HEK293 (cell line): ENCODE data around the gene BCL6.

Experiments used
- CTCF ChIA-PET: fragments of 350-600 bp; formaldehyde crosslinking; extraction: SDS; loops from one replicate; lab custom pipeline; 2021; ENCODE audit warnings: antibody characterized with exemption; lab: Yijun Ruan, JAX
- POLR2A ChIA-PET: fragments of 300-600 bp; formaldehyde crosslinking; extraction: SDS; loops from one replicate; lab custom pipeline; 2020; ENCODE audit warnings: antibody characterized with exemption, inconsistent platforms; lab: Yijun Ruan, JAX
- H3K27ac ChIP-seq: fragments of 200-500 bp; sonication (Bioruptor generic); 2 replicates; pipeline ENCODE4 v1.5.1; 2014; ENCODE audit warnings: low read depth, low read length, control low read depth, inconsistent platforms; ENCODE audit errors: extremely low read depth
- H3K36me3 ChIP-seq, 2 experiments: fragments of 200-500 bp in 1 of 2; sonication (Bioruptor generic) in 1 of 2; 1 replicate in 1 of 2; 2 replicates in 1 of 2; pipeline ENCODE4 v1.5.1; 2014 to 2017; ENCODE audit warnings: inconsistent platforms in 2 of 2, low read length in 2 of 2; ENCODE audit not compliant: control insufficient read depth in 2 of 2, insufficient read depth in 1 of 2
- H3K4me1 ChIP-seq: fragments of 200-500 bp; sonication (Bioruptor generic); 2 replicates; pipeline ENCODE4 v1.5.1; 2014; ENCODE audit warnings: mild to moderate bottlenecking, low read length, inconsistent platforms; ENCODE audit not compliant: control insufficient read depth, insufficient read depth
- H3K4me3 ChIP-seq: 2 replicates; pipeline ENCODE4 v1.5.1; 2011; ENCODE audit warnings: low read depth, mild to moderate bottlenecking, control low read depth, low read length, moderate library complexity
- H3K9me3 ChIP-seq: fragments of 200-500 bp; sonication (Bioruptor generic); 2 replicates; pipeline ENCODE4 v1.5.1; 2014; ENCODE audit warnings: low read depth, low read length, inconsistent platforms; ENCODE audit not compliant: control insufficient read depth, insufficient read depth
- BCL11A ChIP-seq: fragments of 450-650 bp; formaldehyde crosslinking; IDR thresholded peaks from 2 replicates; pipeline ENCODE4 v1.5.1; 2016; ENCODE audit warnings: low read depth, missing biosample characterization, missing genetic modification characterization
- CTCF ChIP-seq: fragments of 450-650 bp; formaldehyde crosslinking; IDR thresholded peaks from 2 replicates; pipeline ENCODE4 v1.5.1; 2016; ENCODE audit warnings: missing biosample characterization, missing genetic modification characterization
- FEZF1 ChIP-seq: fragments of 450-650 bp; formaldehyde crosslinking; IDR thresholded peaks from 2 replicates; pipeline ENCODE4 v1.5.1; 2016; ENCODE audit warnings: missing biosample characterization, missing genetic modification characterization
- PRDM4 ChIP-seq: fragments of 450-650 bp; formaldehyde crosslinking; IDR thresholded peaks from 2 replicates; pipeline ENCODE4 v1.5.1; 2017; ENCODE audit warnings: missing biosample characterization, missing genetic modification characterization
- ZBTB20 ChIP-seq: fragments of 450-650 bp; formaldehyde crosslinking; IDR thresholded peaks from 2 replicates; pipeline ENCODE4 v1.5.1; 2016; ENCODE audit warnings: missing biosample characterization, missing genetic modification characterization
- ZBTB21 ChIP-seq: fragments of 450-650 bp; formaldehyde crosslinking; IDR thresholded peaks from 2 replicates; pipeline ENCODE4 v1.5.1; 2017; ENCODE audit warnings: missing biosample characterization, missing genetic modification characterization
- ZIC2 ChIP-seq: fragments of 450-650 bp; formaldehyde crosslinking; IDR thresholded peaks from 2 replicates; pipeline ENCODE4 v1.5.1; 2016; ENCODE audit warnings: missing biosample characterization, missing genetic modification characterization
- ZNF175 ChIP-seq: fragments of 450-650 bp; formaldehyde crosslinking; IDR thresholded peaks from 2 replicates; pipeline ENCODE4 v1.5.1; 2016; ENCODE audit warnings: missing biosample characterization, missing genetic modification characterization
- ZNF433 ChIP-seq: fragments of 450-650 bp; formaldehyde crosslinking; IDR thresholded peaks from 2 replicates; pipeline ENCODE4 v1.5.1; 2016; ENCODE audit warnings: missing biosample characterization, missing genetic modification characterization, low read depth
- ZNF518A ChIP-seq: fragments of 450-650 bp; formaldehyde crosslinking; conservative IDR thresholded peaks from 2 replicates; pipeline ENCODE4 v1.5.1; 2016; ENCODE audit warnings: low read depth, missing biosample characterization, missing genetic modification characterization
- ZNF692 ChIP-seq: fragments of 450-650 bp; formaldehyde crosslinking; IDR thresholded peaks from 2 replicates; pipeline ENCODE4 v1.5.1; 2016; ENCODE audit warnings: missing biosample characterization, missing genetic modification characterization
- TF ChIP-seq, protein P1 (sequence below): fragments of 450-650 bp; formaldehyde crosslinking; IDR thresholded peaks from 2 replicates; pipeline ENCODE4 v1.5.1; 2016; ENCODE audit warnings: missing biosample characterization, missing genetic modification characterization, borderline replicate concordance

Gene BCL6

DNA sequence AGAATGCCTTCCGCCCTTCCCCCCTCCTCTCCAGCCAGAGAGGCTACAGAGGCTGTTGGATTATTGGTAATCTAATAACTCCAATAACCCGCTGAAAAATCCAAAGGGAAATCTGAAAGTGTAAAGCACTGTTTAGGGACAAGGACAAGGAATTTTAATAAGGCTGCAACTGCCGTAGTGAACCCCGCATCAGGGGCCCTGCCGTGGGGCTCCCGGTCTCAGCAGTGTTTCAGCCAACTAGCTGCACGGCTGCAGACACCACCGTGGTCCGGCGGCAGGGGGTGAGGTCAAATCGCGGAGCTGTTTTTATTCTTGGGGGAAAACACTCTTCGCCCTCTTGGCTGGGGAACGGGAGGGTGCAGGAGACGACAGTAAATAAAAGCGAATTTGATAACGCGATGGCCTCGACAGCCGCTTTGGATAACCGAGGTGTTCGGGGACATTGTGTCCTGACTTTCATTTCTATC, 6.1 kb downstream of the BCL6 start:
- Histone ChIP-seq H3K36me3 (no peaks in the 10 kb centered on the region), H3K4me3 (peak overlapping the region; percentile 31), H3K9me3 (no peaks in the 10 kb centered on the region), H3K27ac (peak overlapping the region; percentile 51; the same call in 1 of the 2 replicates), H3K4me1 (no peaks in the 10 kb centered on the region)
- peak; percentile 65 for TF ChIP-seq ZBTB20
- TF ChIP-seq BCL11A (tag by site-specific recombination): peak; percentile 14; the same call in 1 of the 2 replicates
- no peak for TF ChIP-seq ZNF433
- TF ChIP-seq ZIC2 (tag by site-specific recombination): 0 out of 2 replicates have a peak, but pooled peaks have one; percentile 7
- ChIA-PET POLR2A (interaction anchor here (1.4 to 1.5 kb wide), 3 partner anchors 11 to 1215 kb away, joined by 3 to 4 read pairs (median 3); no protein-coding TSS in a partner anchor), CTCF (interaction anchor here (0.6 to 5.7 kb wide), 23 partner anchors 8 to 1406 kb away, joined by 3 to 205 read pairs (median 3); no protein-coding TSS in a partner anchor)

DNA sequence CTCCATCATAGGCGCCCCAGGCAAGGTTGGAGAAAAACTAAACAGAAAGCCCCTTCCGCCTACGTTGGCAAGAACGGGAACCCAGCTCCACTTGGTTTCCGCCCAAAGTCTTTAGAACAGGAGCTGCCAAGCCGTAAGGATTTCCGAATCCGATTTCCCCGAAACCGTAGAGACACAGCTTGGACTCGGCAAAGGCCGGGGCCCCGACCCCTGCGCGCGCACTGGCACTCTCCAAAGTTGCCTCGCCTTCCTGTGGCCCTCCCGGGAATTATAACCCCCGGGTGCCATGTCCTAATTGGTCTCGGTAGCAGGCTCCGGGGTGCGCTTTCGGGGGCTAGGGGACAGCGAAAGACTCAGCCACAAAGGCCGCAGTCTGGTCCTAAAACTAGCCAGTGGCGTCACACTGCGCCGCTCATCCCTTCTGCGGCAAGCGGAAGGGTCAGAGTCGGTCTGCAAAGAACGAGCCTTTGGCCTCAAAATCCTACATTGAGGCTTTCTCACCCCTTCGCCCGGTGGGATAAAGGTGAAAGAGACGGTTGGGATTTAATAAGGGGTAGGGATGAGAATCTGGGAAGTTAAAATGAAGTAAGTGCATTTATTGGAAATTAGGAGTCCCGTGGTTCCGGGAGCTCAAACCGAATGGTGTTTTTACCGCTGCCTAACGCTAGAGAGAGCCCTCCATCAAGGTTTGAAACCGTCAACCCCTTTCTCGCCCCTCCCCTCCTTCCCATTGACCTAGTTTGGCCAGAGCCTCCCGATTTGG, 6.8 kb downstream of the BCL6 start:
- POLR2A ChIA-PET: interaction anchor here (1.4 to 1.5 kb wide), 3 partner anchors 12 to 1216 kb away, joined by 3 to 4 read pairs (median 3); no protein-coding TSS in a partner anchor
- H3K27ac ChIP-seq: peak overlapping the region; percentile 60; the same call in 1 of the 2 replicates
- peaks cover 0 to 2% of the 10 kb centered on the region in 2 experiments; a peak in 1 of 3 replicates for H3K36me3 ChIP-seq
- 0 out of 2 replicates have a peak, but pooled peaks have one; percentile 21 for TF ChIP-seq ZNF518A (tag by site-specific recombination)
- TF ChIP-seq ZNF175 (tag by site-specific recombination): no peak
- peak; percentile 75 for TF ChIP-seq PRDM4 (tag by site-specific recombination)
- TF ChIP-seq, protein P1, sequence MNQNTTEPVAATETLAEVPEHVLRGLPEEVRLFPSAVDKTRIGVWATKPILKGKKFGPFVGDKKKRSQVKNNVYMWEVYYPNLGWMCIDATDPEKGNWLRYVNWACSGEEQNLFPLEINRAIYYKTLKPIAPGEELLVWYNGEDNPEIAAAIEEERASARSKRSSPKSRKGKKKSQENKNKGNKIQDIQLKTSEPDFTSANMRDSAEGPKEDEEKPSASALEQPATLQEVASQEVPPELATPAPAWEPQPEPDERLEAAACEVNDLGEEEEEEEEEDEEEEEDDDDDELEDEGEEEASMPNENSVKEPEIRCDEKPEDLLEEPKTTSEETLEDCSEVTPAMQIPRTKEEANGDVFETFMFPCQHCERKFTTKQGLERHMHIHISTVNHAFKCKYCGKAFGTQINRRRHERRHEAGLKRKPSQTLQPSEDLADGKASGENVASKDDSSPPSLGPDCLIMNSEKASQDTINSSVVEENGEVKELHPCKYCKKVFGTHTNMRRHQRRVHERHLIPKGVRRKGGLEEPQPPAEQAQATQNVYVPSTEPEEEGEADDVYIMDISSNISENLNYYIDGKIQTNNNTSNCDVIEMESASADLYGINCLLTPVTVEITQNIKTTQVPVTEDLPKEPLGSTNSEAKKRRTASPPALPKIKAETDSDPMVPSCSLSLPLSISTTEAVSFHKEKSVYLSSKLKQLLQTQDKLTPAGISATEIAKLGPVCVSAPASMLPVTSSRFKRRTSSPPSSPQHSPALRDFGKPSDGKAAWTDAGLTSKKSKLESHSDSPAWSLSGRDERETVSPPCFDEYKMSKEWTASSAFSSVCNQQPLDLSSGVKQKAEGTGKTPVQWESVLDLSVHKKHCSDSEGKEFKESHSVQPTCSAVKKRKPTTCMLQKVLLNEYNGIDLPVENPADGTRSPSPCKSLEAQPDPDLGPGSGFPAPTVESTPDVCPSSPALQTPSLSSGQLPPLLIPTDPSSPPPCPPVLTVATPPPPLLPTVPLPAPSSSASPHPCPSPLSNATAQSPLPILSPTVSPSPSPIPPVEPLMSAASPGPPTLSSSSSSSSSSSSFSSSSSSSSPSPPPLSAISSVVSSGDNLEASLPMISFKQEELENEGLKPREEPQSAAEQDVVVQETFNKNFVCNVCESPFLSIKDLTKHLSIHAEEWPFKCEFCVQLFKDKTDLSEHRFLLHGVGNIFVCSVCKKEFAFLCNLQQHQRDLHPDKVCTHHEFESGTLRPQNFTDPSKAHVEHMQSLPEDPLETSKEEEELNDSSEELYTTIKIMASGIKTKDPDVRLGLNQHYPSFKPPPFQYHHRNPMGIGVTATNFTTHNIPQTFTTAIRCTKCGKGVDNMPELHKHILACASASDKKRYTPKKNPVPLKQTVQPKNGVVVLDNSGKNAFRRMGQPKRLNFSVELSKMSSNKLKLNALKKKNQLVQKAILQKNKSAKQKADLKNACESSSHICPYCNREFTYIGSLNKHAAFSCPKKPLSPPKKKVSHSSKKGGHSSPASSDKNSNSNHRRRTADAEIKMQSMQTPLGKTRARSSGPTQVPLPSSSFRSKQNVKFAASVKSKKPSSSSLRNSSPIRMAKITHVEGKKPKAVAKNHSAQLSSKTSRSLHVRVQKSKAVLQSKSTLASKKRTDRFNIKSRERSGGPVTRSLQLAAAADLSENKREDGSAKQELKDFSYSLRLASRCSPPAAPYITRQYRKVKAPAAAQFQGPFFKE (tag by site-specific recombination): no peak
- TF ChIP-seq FEZF1 (tag by site-specific recombination): no peak
- peak; percentile 27; the same call in 1 of the 2 replicates for TF ChIP-seq ZBTB21 (tag by site-specific recombination)
- TF ChIP-seq CTCF (tag by site-specific recombination): peak; percentile 53; the same call in 1 of the 2 replicates
- TF ChIP-seq ZNF692 (tag by site-specific recombination): no peak

More for the DNA sequence above, 6.8 kb downstream of the BCL6 start:
- Histone ChIP-seq H3K4me1 (no peaks in the 10 kb centered on the region), H3K4me3 (peak overlapping the region; percentile 37), H3K9me3 (no peaks in the 10 kb centered on the region)
- CTCF ChIA-PET: interaction anchor here (0.6 to 5.7 kb wide), 26 partner anchors 8 to 1407 kb away, joined by 3 to 205 read pairs (median 3); no protein-coding TSS in a partner anchor
